ENCODE measurements around the gene PLCB1. TPM values are rescaled to one million over a fixed set of nuclear protein-coding genes. Genes with fewer than 3 reads are reported as not detected.

Gene PLCB1
- total and polyA plus RNA-seq, 7 donors = 1.5 to 10.7 (median 4.2) TPM

DNA sequence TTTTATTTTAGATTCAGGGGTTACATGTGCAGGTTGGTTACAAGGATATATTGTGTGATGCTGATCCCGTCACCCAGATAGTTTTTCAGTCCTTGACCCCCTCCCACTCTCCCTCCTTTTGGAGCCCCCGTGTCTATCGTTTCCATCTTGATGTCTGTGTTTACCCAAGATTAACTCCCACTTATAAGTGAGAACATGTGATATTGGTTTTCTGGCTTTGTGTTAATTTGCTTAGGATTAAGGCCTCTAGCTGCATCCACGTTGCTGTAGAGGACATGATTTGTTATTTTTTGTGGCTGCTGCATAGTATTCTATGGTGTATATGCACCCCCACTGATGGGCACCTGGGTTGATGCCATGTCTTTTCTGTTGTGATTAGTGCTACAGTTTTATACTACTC is 178.6 kb downstream of the PLCB1 start:
- 63 to 76% (median 65%) methylated on average over 4 of the region's 4 CpGs for WGBS, 3 donors
- intact Hi-C loops (cut with DNase I) = no loop called here
- DNase-seq = no peak
- no peak for ATAC-seq
- TF ChIP-seq, protein P1, sequence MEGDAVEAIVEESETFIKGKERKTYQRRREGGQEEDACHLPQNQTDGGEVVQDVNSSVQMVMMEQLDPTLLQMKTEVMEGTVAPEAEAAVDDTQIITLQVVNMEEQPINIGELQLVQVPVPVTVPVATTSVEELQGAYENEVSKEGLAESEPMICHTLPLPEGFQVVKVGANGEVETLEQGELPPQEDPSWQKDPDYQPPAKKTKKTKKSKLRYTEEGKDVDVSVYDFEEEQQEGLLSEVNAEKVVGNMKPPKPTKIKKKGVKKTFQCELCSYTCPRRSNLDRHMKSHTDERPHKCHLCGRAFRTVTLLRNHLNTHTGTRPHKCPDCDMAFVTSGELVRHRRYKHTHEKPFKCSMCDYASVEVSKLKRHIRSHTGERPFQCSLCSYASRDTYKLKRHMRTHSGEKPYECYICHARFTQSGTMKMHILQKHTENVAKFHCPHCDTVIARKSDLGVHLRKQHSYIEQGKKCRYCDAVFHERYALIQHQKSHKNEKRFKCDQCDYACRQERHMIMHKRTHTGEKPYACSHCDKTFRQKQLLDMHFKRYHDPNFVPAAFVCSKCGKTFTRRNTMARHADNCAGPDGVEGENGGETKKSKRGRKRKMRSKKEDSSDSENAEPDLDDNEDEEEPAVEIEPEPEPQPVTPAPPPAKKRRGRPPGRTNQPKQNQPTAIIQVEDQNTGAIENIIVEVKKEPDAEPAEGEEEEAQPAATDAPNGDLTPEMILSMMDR (IDR thresholded peaks at IDR 0.05) = no peak
- Histone ChIP-seq H3K27me3 (ENCODE audit: insufficient read depth in 3 of 3, low read length in 2 of 3) (no peaks in the 10 kb centered on the region), H3K4me1 (peaks cover 5% of the 10 kb centered on the region), H3K27ac (no peak overlapping the region), H3K36me3 (ENCODE audit: insufficient read depth in 1 of 2, low read depth in 1 of 2) (no peaks in the 10 kb centered on the region), H3K9me3 (no peaks in the 10 kb centered on the region), H3K4me3 (no peak overlapping the region)

DNA sequence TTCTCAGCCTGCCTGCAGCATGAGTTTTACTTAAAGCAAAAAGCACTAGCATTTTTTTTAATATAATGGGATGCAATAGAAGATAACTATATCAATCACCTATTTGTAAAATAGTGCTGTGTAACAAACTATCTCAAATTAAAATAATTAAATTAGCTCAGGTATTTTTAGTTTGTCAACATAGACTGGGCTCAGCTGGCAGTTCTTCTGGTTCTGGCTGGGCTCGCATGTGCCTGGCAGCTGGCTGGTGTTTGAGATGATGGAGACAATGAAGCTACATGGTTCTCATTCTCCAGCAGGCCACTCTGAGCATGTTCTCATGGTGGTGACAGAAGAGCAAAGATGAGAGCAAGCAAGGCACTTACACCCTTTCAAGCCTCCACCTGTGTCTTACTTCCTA is 181.0 kb downstream of the PLCB1 start:
- intact Hi-C loops (cut with DNase I) = no loop called here
- peaks cover 5% of the 10 kb centered on the region for H3K4me1 ChIP-seq
- no peaks in the 10 kb centered on the region for H3K36me3 ChIP-seq (ENCODE audit: insufficient read depth in 1 of 2, low read depth in 1 of 2)
- H3K9me3 ChIP-seq = no peaks in the 10 kb centered on the region
- DNase-seq (no peak), ATAC-seq (no peak)
- H3K4me3 ChIP-seq = no peak overlapping the region
- H3K27me3 ChIP-seq (ENCODE audit: insufficient read depth in 3 of 3, low read length in 2 of 3) = no peaks in the 10 kb centered on the region
- no peak overlapping the region for H3K27ac ChIP-seq
- WGBS, 3 donors = 92 to 95% (median 94%) methylated on average over 1 of the region's 1 CpG
- TF ChIP-seq, protein P1 (IDR thresholded peaks at IDR 0.05) = no peak

DNA sequence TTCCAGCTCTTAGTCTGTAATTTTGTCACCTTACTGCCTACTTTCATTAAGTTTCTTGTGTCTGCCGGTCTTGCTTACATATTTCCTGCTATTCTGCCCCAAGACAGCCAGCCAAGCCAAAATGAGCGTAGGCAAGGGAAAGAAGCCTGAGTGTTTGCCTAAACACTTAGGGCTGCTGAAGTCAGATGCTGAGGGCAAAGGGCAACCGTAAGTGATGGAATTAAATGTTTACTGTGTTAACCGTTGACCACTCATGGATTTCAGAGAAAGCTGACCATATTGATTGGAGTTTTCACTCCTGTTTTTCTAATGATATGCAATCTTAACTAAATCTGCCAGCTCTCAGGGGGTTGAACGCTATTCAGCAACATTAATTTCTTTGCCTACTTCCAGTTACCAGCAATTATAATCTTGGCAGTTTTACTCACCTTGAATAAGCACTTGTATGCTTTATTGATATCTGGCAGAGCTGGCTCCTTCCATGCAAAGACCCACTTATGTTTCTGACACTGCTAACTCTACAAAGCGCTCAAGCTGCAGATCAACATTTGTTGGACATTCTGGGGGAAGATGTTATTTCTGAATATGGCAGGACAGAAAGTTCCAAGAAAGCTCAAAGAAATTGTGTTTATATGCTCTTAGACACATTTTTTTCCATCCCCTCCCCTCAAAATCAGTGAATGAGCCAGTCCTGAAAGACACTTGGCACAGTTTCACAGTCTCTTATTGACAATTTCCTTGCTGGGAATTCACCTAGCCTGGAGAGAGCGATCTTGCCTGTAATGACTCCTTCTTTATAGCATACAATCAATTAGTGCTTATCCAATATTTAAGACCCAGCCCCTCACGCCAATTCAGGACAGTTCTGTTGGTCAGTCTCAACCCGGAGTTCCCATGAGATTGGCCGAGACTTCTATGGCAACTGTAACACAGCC is 183.8 kb downstream of the PLCB1 start:
- TF ChIP-seq, protein P1 (IDR thresholded peaks at IDR 0.05) = no peak
- WGBS, 3 donors = 82 to 84% (median 83%) methylated on average over 10 of the region's 10 CpGs
- no peaks in the 10 kb centered on the region for H3K9me3 ChIP-seq

DNA sequence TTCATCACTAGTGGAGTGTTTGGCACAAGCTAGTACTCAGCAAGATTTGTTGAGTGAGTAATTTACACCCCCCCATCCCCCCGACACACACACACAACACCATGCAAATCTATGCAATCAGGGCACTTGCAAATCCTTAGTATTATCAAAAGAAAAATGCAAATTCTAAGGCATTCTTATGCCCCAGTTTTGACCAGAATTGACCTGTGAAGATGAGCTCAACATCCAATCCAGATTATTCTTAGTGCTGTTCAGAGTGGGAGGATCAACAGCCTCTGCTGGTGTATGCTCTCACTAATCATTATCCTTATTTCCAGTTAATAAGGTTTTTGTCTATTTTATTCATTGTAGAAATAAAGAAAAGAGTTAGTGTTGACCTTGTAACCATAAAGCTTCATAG is 185.4 kb downstream of the PLCB1 start:
- H3K27ac ChIP-seq = no peak overlapping the region
- H3K4me1 ChIP-seq = no peaks in the 10 kb centered on the region
- no peaks in the 10 kb centered on the region for H3K9me3 ChIP-seq
- no peaks in the 10 kb centered on the region for H3K36me3 ChIP-seq (ENCODE audit: insufficient read depth in 1 of 2, low read depth in 1 of 2)
- 90 to 96% (median 95%) methylated on average over 1 of the region's 1 CpG for WGBS, 3 donors
- no peaks in the 10 kb centered on the region for H3K27me3 ChIP-seq (ENCODE audit: insufficient read depth in 3 of 3, low read length in 2 of 3)
- intact Hi-C loops (cut with DNase I) = no loop called here
- no peak overlapping the region for H3K4me3 ChIP-seq
- TF ChIP-seq, protein P1 (IDR thresholded peaks at IDR 0.05) = no peak
- no peak for ATAC-seq
- no peak for DNase-seq

More for the DNA sequence above, 183.8 kb downstream of the PLCB1 start:
- no peaks in the 10 kb centered on the region for H3K36me3 ChIP-seq (ENCODE audit: insufficient read depth in 1 of 2, low read depth in 1 of 2)
- ATAC-seq (no peak), DNase-seq (no peak)
- H3K27ac ChIP-seq = no peak overlapping the region
- no peaks in the 10 kb centered on the region for H3K4me1 ChIP-seq
- intact Hi-C loops (cut with DNase I) = no loop called here
- no peaks in the 10 kb centered on the region for H3K27me3 ChIP-seq (ENCODE audit: insufficient read depth in 3 of 3, low read length in 2 of 3)
- no peak overlapping the region for H3K4me3 ChIP-seq
